ENCODE results near the gene HERPUD1. TPM values are rescaled to one million over a fixed set of nuclear protein-coding genes. Genes with fewer than 3 reads are reported as not detected.
A peak's percentile ranks its signal among the peaks of the same experiment; 100 is the strongest.

HERPUD1 gene
- total RNA-seq, 2 experiments from 2014 or later: 142 to 150 TPM

GRCh38 chr16:56915336-56916119 is 16.4 kb upstream of the HERPUD1 start:
- CTCF ChIA-PET: interaction anchor here (1.0 kb wide), 1 partner anchor 54 kb away, joined by 3 read pairs; no protein-coding TSS in a partner anchor
- Mint-ChIP-seq H3K27ac (no peak overlapping the region), H3K36me3 (ENCODE audit: low read depth) (no peaks in the 10 kb centered on the region), H3K27me3 (no peaks in the 10 kb centered on the region), H3K9me3 (no peaks in the 10 kb centered on the region), H3K4me3 (no peak overlapping the region), H3K4me1 (ENCODE audit: low read depth) (peaks cover 45% of the 10 kb centered on the region)
- POLR2A ChIA-PET: interaction anchor here (0.8 to 2.8 kb wide), 4 partner anchors 11 to 74 kb away, joined by 3 to 11 read pairs (median 6); partner anchors contain the start of gene NLRC5
- intact Hi-C loops (cut with micrococcal nuclease): no loop called here
- no peak for DNase-seq
- no peak for ATAC-seq
- TF ChIP-seq CTCF (IDR thresholded peaks at IDR 0.05): no peak

- ATAC-seq (peak; percentile 76), DNase-seq (peak; percentile 50)
- POLR2A ChIA-PET: interaction anchor here (0.6 to 2.8 kb wide), 5 partner anchors 11 to 125 kb away, joined by 3 to 11 read pairs (median 5); no protein-coding TSS in a partner anchor
- TF ChIP-seq CTCF (IDR thresholded peaks at IDR 0.05): no peak
- Mint-ChIP-seq H3K9me3 (no peaks in the 10 kb centered on the region), H3K27me3 (no peaks in the 10 kb centered on the region), H3K27ac (peak overlapping the region; percentile 75), H3K4me1 (ENCODE audit: low read depth) (peaks cover 32% of the 10 kb centered on the region), H3K4me3 (peak overlapping the region; percentile 9), H3K36me3 (ENCODE audit: low read depth) (no peaks in the 10 kb centered on the region)
- CTCF ChIA-PET: interaction anchor here (0.8 to 1.6 kb wide), 2 partner anchors 11 to 50 kb away, joined by 3 to 5 read pairs; no protein-coding TSS in a partner anchor
- intact Hi-C loops (cut with micrococcal nuclease): no loop called here
These were observed 15.2 kb upstream of the HERPUD1 start for GRCh38 chr16:56916571-56917403.

- H3K36me3 Mint-ChIP-seq (ENCODE audit: low read depth): no peaks in the 10 kb centered on the region
- peaks cover 20% of the 10 kb centered on the region for H3K4me1 Mint-ChIP-seq (ENCODE audit: low read depth)
- H3K9me3 Mint-ChIP-seq: no peaks in the 10 kb centered on the region
- no peaks in the 10 kb centered on the region for H3K27me3 Mint-ChIP-seq
- intact Hi-C loops (cut with micrococcal nuclease): no loop called here
- POLR2A ChIA-PET: interaction anchor here (1.2 to 7.3 kb wide), 5 partner anchors 9 to 18 kb away, joined by 3 to 68 read pairs (median 4); partner anchors contain the start of gene HERPUD1
- ATAC-seq (no peak), DNase-seq (no peak)
- CTCF ChIA-PET: interaction anchor here (1.0 to 1.6 kb wide), 4 partner anchors 9 to 46 kb away, joined by 3 to 5 read pairs (median 4); no protein-coding TSS in a partner anchor
- no peak for TF ChIP-seq CTCF (IDR thresholded peaks at IDR 0.05)
- H3K27ac Mint-ChIP-seq: no peak overlapping the region
- no peak overlapping the region for H3K4me3 Mint-ChIP-seq
These were observed 13.4 kb upstream of the HERPUD1 start for GRCh38 chr16:56918467-56919012.

- DNase-seq (no peak), ATAC-seq (peak; percentile 56)
- H3K27me3 Mint-ChIP-seq: no peaks in the 10 kb centered on the region
- intact Hi-C loops (cut with micrococcal nuclease): no loop called here
- CTCF ChIA-PET: interaction anchor here (0.7 to 1.6 kb wide), 4 partner anchors 12 to 46 kb away, joined by 3 to 5 read pairs (median 4); no protein-coding TSS in a partner anchor
- H3K27ac Mint-ChIP-seq: no peak overlapping the region
- H3K4me3 Mint-ChIP-seq: no peak overlapping the region
- TF ChIP-seq CTCF (IDR thresholded peaks at IDR 0.05): no peak
- H3K9me3 Mint-ChIP-seq: no peaks in the 10 kb centered on the region
- POLR2A ChIA-PET: interaction anchor here (1.3 to 7.3 kb wide), 4 partner anchors 8 to 17 kb away, joined by 4 to 68 read pairs (median 4); partner anchors contain the start of gene HERPUD1
- H3K4me1 Mint-ChIP-seq (ENCODE audit: low read depth): peaks cover 20% of the 10 kb centered on the region
- no peaks in the 10 kb centered on the region for H3K36me3 Mint-ChIP-seq (ENCODE audit: low read depth)
These were observed 12.7 kb upstream of the HERPUD1 start for GRCh38 chr16:56919099-56919800.
